HEK293 (cell line): ENCODE results near the gene EEFSEC.

ENCODE experiments used
- MEIS1 ChIP-seq: sonication (generic); formaldehyde crosslinking; IDR thresholded peaks from 2 replicates; pipeline ENCODE4 v1.8.1; 2022; ENCODE audit warnings: missing genetic modification reagents, mild to moderate bottlenecking, borderline replicate concordance
- TF ChIP-seq, protein P1 (sequence below): fragments of 450-650 bp; formaldehyde crosslinking; IDR thresholded peaks from 2 replicates; pipeline ENCODE4 v1.5.1; 2016; ENCODE audit warnings: missing biosample characterization, missing genetic modification characterization

DNA sequence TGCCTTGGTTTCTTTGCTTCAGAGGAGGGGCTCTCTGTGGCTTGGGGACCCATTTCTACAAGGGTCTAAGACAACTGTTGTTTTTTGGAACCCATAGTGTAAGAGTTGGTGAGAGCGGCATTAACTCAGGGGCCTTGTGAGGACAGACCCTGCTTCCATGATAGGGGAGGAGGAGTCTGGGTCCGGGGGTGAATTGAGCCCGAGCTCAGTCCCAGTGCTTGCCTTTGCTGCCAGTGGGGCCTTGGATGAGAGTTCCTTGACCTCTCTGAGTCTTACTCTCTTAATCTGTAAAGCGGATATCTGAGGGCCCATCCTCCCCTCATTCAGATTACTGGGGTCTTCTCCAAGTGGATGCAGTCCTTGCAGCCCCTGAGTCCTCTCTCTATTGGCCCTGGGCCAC, 74.2 kb downstream of the EEFSEC start:
- TF ChIP-seq, protein P1, sequence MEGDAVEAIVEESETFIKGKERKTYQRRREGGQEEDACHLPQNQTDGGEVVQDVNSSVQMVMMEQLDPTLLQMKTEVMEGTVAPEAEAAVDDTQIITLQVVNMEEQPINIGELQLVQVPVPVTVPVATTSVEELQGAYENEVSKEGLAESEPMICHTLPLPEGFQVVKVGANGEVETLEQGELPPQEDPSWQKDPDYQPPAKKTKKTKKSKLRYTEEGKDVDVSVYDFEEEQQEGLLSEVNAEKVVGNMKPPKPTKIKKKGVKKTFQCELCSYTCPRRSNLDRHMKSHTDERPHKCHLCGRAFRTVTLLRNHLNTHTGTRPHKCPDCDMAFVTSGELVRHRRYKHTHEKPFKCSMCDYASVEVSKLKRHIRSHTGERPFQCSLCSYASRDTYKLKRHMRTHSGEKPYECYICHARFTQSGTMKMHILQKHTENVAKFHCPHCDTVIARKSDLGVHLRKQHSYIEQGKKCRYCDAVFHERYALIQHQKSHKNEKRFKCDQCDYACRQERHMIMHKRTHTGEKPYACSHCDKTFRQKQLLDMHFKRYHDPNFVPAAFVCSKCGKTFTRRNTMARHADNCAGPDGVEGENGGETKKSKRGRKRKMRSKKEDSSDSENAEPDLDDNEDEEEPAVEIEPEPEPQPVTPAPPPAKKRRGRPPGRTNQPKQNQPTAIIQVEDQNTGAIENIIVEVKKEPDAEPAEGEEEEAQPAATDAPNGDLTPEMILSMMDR = no peak
- no peak for TF ChIP-seq MEIS1 (CRISPR knock-in tag)
